ENCODE data around the gene GPC4.

DNA sequence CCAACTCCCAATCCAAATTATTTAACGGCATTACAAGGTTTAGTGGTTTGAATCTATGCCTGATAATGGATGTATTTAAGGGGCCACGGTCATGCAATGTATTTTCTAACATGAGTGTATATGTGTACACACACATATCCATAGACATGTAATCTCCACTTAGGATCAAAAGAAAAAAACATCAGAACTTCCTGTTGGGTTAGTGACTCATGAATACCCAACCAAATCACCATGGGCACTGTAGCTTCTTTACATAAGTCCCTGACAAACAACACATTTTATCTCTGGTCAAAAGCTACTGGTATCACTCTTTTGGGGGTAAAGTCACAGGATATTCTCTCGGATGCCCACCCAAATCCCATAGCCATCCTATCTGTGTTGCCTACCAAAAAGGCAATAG is 160.6 kb downstream of the GPC4 start:
- TF ChIP-seq CTCF (IDR thresholded peaks at IDR 0.05) = no peak
- TF ChIP-seq POLR2A (IDR thresholded peaks at IDR 0.05) = no peak
